Lower lobe of right lung (tissue), 2 donors: ENCODE data around the gene DNAAF8. TPM values are rescaled to one million over a fixed set of nuclear protein-coding genes. Genes with fewer than 3 reads are reported as not detected.

Experiments used
- ATAC-seq, 2 donors: fragments of 200-7000 bp; cut with Tn5 transposase; one replicate each; pipeline ENCODE4 v1.9.1; 2020 to 2022; ENCODE audit warnings: mild to moderate bottlenecking in 2 of 2, moderate library complexity in 2 of 2
- DNase-seq: peaks from one replicate; pipeline ENCODE4 v3.0.0-alpha.2; 2020
- H3K27ac ChIP-seq: fragments of 200-600 bp; one replicate; pipeline ENCODE4 v1.8.0; 2022
- H3K27me3 ChIP-seq: fragments of 200-600 bp; one replicate; pipeline ENCODE4 v1.8.0; 2022; ENCODE audit warnings: low read depth
- H3K36me3 ChIP-seq: fragments of 200-600 bp; one replicate; pipeline ENCODE4 v1.8.0; 2022; ENCODE audit warnings: mild to moderate bottlenecking
- H3K4me1 ChIP-seq: fragments of 200-600 bp; one replicate; pipeline ENCODE4 v1.8.0; 2022
- H3K4me3 ChIP-seq: fragments of 200-600 bp; one replicate; pipeline ENCODE4 v1.8.0; 2022; ENCODE audit warnings: mild to moderate bottlenecking
- H3K9me3 ChIP-seq: fragments of 200-600 bp; one replicate; pipeline ENCODE4 v1.8.0; 2022
- intact Hi-C: fragments of 100-400 bp; cut with DNase I; formaldehyde crosslinking; loops from one replicate; pipeline ENCODE4 v1.11.0; 2022
- total RNA-seq: library from RNA; stranded (reverse); fragmentation: NEBNext Ultra II Directional; extraction: Animal tissue kit (Norgen Biotek cat#: 25700); gene quantifications from one replicate; pipeline ENCODE4 v1.2.1, GENCODE V29; 2021
- TF ChIP-seq, protein P1 (sequence below): fragments of 200-600 bp; IDR thresholded peaks from one replicate; pipeline ENCODE4 v1.8.0; 2022; ENCODE audit warnings: antibody characterized with exemption, mild to moderate bottlenecking
- donor health status: DM: no; HTN: yes; CAD: no; lungs with severe emphysema.

Gene DNAAF8
- total RNA-seq, 1 donor from 2014 or later: 3.4 TPM

- H3K27ac ChIP-seq: no peak overlapping the region
- TF ChIP-seq, protein P1, sequence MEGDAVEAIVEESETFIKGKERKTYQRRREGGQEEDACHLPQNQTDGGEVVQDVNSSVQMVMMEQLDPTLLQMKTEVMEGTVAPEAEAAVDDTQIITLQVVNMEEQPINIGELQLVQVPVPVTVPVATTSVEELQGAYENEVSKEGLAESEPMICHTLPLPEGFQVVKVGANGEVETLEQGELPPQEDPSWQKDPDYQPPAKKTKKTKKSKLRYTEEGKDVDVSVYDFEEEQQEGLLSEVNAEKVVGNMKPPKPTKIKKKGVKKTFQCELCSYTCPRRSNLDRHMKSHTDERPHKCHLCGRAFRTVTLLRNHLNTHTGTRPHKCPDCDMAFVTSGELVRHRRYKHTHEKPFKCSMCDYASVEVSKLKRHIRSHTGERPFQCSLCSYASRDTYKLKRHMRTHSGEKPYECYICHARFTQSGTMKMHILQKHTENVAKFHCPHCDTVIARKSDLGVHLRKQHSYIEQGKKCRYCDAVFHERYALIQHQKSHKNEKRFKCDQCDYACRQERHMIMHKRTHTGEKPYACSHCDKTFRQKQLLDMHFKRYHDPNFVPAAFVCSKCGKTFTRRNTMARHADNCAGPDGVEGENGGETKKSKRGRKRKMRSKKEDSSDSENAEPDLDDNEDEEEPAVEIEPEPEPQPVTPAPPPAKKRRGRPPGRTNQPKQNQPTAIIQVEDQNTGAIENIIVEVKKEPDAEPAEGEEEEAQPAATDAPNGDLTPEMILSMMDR: no peak
- peaks cover 57% of the 10 kb centered on the region for H3K36me3 ChIP-seq
- H3K9me3 ChIP-seq: no peaks in the 10 kb centered on the region
- H3K4me3 ChIP-seq: no peak overlapping the region
- intact Hi-C loops: no loop called here
- no peaks in the 10 kb centered on the region for H3K27me3 ChIP-seq
- ATAC-seq: no peak
- no peaks in the 10 kb centered on the region for H3K4me1 ChIP-seq
- DNase-seq: no peak
These were observed 15.9 kb upstream of the DNAAF8 start for GRCh38 chr16:4718466-4718865.

GRCh38 chr16:4723071-4723767, 11.1 kb upstream of the DNAAF8 start:
- H3K9me3 ChIP-seq: no peaks in the 10 kb centered on the region
- H3K4me3 ChIP-seq: no peak overlapping the region
- DNase-seq (peak; percentile 16), ATAC-seq (no peak)
- H3K27ac ChIP-seq: no peak overlapping the region
- H3K27me3 ChIP-seq: no peaks in the 10 kb centered on the region
- intact Hi-C loops: no loop called here
- H3K36me3 ChIP-seq: peaks cover 72% of the 10 kb centered on the region
- TF ChIP-seq, protein P1: no peak
- no peaks in the 10 kb centered on the region for H3K4me1 ChIP-seq

- intact Hi-C loops: no loop called here
- H3K4me3 ChIP-seq: no peak overlapping the region
- TF ChIP-seq, protein P1: no peak
- peaks cover 75% of the 10 kb centered on the region for H3K36me3 ChIP-seq
- ATAC-seq (no peak), DNase-seq (no peak)
- no peaks in the 10 kb centered on the region for H3K27me3 ChIP-seq
- no peak overlapping the region for H3K27ac ChIP-seq
- no peaks in the 10 kb centered on the region for H3K9me3 ChIP-seq
- H3K4me1 ChIP-seq: no peaks in the 10 kb centered on the region
These were observed 9.6 kb upstream of the DNAAF8 start for GRCh38 chr16:4724661-4725270.

- Histone ChIP-seq H3K27ac (no peak overlapping the region), H3K27me3 (no peaks in the 10 kb centered on the region), H3K9me3 (no peaks in the 10 kb centered on the region), H3K4me1 (no peaks in the 10 kb centered on the region), H3K36me3 (peaks cover 80% of the 10 kb centered on the region), H3K4me3 (no peak overlapping the region)
- DNase-seq (no peak), ATAC-seq (no peak)
- TF ChIP-seq, protein P1: no peak
- intact Hi-C loops: no loop called here
These were observed 7.7 kb upstream of the DNAAF8 start for GRCh38 chr16:4726616-4727015.

GRCh38 chr16:4728676-4729075, 5.7 kb upstream of the DNAAF8 start:
- ATAC-seq (no peak), DNase-seq (no peak)
- Histone ChIP-seq H3K4me1 (peaks cover 10% of the 10 kb centered on the region), H3K9me3 (no peaks in the 10 kb centered on the region), H3K4me3 (no peak overlapping the region), H3K27me3 (no peaks in the 10 kb centered on the region), H3K36me3 (peaks cover 61% of the 10 kb centered on the region), H3K27ac (no peak overlapping the region)
- TF ChIP-seq, protein P1: no peak
- intact Hi-C loops: no loop called here
